Activated naive CD4-positive, alpha-beta T cell treated with anti-CD3 and anti-CD28 coated beads for 36 hours (primary cell): Measurements from ENCODE around the gene ZC3H12C. TPM values are rescaled to one million over a fixed set of nuclear protein-coding genes. Genes with fewer than 3 reads are reported as not detected.

Source experiments
- CTCF ChIA-PET: fragments of 350-600 bp; sonication (Branson Sonifier 250); formaldehyde crosslinking; loops from one replicate; lab custom pipeline; 2021; ENCODE audit warnings: antibody characterized with exemption; lab: Charles Lee
- DNase-seq: peaks from one replicate; pipeline ENCODE4 v3.0.0-alpha.2; 2020
- H3K27ac Mint-ChIP-seq: one replicate; pipeline ENCODE4 v1.8.0; 2021; ENCODE audit warnings: mild to moderate bottlenecking, mixed read lengths
- H3K27me3 Mint-ChIP-seq: one replicate; pipeline ENCODE4 v1.8.0; 2021; ENCODE audit warnings: low read depth, mixed read lengths
- H3K36me3 Mint-ChIP-seq: one replicate; pipeline ENCODE4 v1.8.0; 2021; ENCODE audit warnings: low read depth, mixed read lengths
- H3K4me1 Mint-ChIP-seq: one replicate; pipeline ENCODE4 v1.8.0; 2021; ENCODE audit warnings: low read depth, mixed read lengths
- H3K4me3 Mint-ChIP-seq: one replicate; pipeline ENCODE4 v1.8.0; 2021; ENCODE audit warnings: mild to moderate bottlenecking, moderate library complexity, mixed read lengths
- H3K9me3 Mint-ChIP-seq: one replicate; pipeline ENCODE4 v1.8.0; 2021; ENCODE audit warnings: mixed read lengths
- intact Hi-C: fragments of 100-400 bp; cut with micrococcal nuclease; formaldehyde crosslinking; loops from one replicate; pipeline ENCODE4 v1.15.1; 2023
- total RNA-seq, 2 experiments: library from RNA; stranded (reverse); gene quantifications; one replicate each; pipeline ENCODE4 v1.2.3, GENCODE V29; 2021

ZC3H12C gene
- total RNA-seq, 2 experiments from 2014 or later, result not detected

GRCh38 chr11:110165039-110165925 is 72.1 kb downstream of the ZC3H12C start:
- DNase-seq, result no peak
- Mint-ChIP-seq H3K9me3 (no peaks in the 10 kb centered on the region), H3K4me1 (no peaks in the 10 kb centered on the region), H3K36me3 (no peaks in the 10 kb centered on the region), H3K27ac (no peak overlapping the region), H3K4me3 (no peak overlapping the region), H3K27me3 (no peaks in the 10 kb centered on the region)
- CTCF ChIA-PET, result interaction anchor here (0.7 kb wide), 1 partner anchor 10 kb away, joined by 4 read pairs; no protein-coding TSS in a partner anchor
- intact Hi-C loops, result no loop called here

GRCh38 chr11:110168033-110168803 is 75.0 kb downstream of the ZC3H12C start:
- H3K4me3 Mint-ChIP-seq, result no peak overlapping the region
- no peaks in the 10 kb centered on the region for H3K9me3 Mint-ChIP-seq
- intact Hi-C loops, result no loop called here
- H3K36me3 Mint-ChIP-seq, result no peaks in the 10 kb centered on the region
- no peak overlapping the region for H3K27ac Mint-ChIP-seq
- CTCF ChIA-PET, result interaction anchor here (0.6 kb wide), 1 partner anchor 13 kb away, joined by 3 read pairs; no protein-coding TSS in a partner anchor
- no peak for DNase-seq
- no peaks in the 10 kb centered on the region for H3K4me1 Mint-ChIP-seq
- peaks cover 3% of the 10 kb centered on the region for H3K27me3 Mint-ChIP-seq

- H3K27me3 Mint-ChIP-seq, result peaks cover 4% of the 10 kb centered on the region
- intact Hi-C loops, result loop anchor here (5.0 kb wide), 1 partner anchor 222 kb away; no protein-coding TSS in a partner anchor
- H3K4me1 Mint-ChIP-seq, result peaks cover 6% of the 10 kb centered on the region
- no peak overlapping the region for H3K4me3 Mint-ChIP-seq
- no peak for DNase-seq
- H3K36me3 Mint-ChIP-seq, result no peaks in the 10 kb centered on the region
- CTCF ChIA-PET, result no interaction called here
- H3K9me3 Mint-ChIP-seq, result no peaks in the 10 kb centered on the region
- no peak overlapping the region for H3K27ac Mint-ChIP-seq
Measured at GRCh38 chr11:110169738-110170137, 76.5 kb downstream of the ZC3H12C start.

- no peak for DNase-seq
- no peak overlapping the region for H3K27ac Mint-ChIP-seq
- H3K4me1 Mint-ChIP-seq, result peaks cover 6% of the 10 kb centered on the region
- CTCF ChIA-PET, result interaction anchor here (1.0 to 1.5 kb wide), 3 partner anchors 29 to 205 kb away, joined by 3 read pairs; no protein-coding TSS in a partner anchor
- H3K27me3 Mint-ChIP-seq, result peaks cover 4% of the 10 kb centered on the region
- no peak overlapping the region for H3K4me3 Mint-ChIP-seq
- no peaks in the 10 kb centered on the region for H3K36me3 Mint-ChIP-seq
- no peaks in the 10 kb centered on the region for H3K9me3 Mint-ChIP-seq
- intact Hi-C loops, result loop anchor here (5.0 kb wide), 1 partner anchor 225 kb away; no protein-coding TSS in a partner anchor
Measured at GRCh38 chr11:110172468-110173065, 79.4 kb downstream of the ZC3H12C start.

- CTCF ChIA-PET, result interaction anchor here (0.6 to 1.6 kb wide), 12 partner anchors 8 to 313 kb away, joined by 3 to 7 read pairs (median 4); no protein-coding TSS in a partner anchor
- peaks cover 6% of the 10 kb centered on the region for H3K4me1 Mint-ChIP-seq
- no peaks in the 10 kb centered on the region for H3K9me3 Mint-ChIP-seq
- peaks cover 4% of the 10 kb centered on the region for H3K27me3 Mint-ChIP-seq
- H3K27ac Mint-ChIP-seq, result no peak overlapping the region
- H3K4me3 Mint-ChIP-seq, result no peak overlapping the region
- intact Hi-C loops, result loop anchor here (1.0 to 5.0 kb wide), 3 partner anchors 202 to 259 kb away; no protein-coding TSS in a partner anchor
- no peaks in the 10 kb centered on the region for H3K36me3 Mint-ChIP-seq
- DNase-seq, result peak; percentile 83
Measured at GRCh38 chr11:110173811-110174644, 80.8 kb downstream of the ZC3H12C start.

- intact Hi-C loops, result loop anchor here (1.0 to 5.0 kb wide), 3 partner anchors 202 to 259 kb away; no protein-coding TSS in a partner anchor
- H3K27ac Mint-ChIP-seq, result no peak overlapping the region
- no peak overlapping the region for H3K4me3 Mint-ChIP-seq
- CTCF ChIA-PET, result interaction anchor here (0.8 to 1.6 kb wide), 9 partner anchors 9 to 304 kb away, joined by 3 to 7 read pairs (median 4); no protein-coding TSS in a partner anchor
- peaks cover 4% of the 10 kb centered on the region for H3K27me3 Mint-ChIP-seq
- H3K36me3 Mint-ChIP-seq, result no peaks in the 10 kb centered on the region
- H3K9me3 Mint-ChIP-seq, result no peaks in the 10 kb centered on the region
- DNase-seq, result no peak
- H3K4me1 Mint-ChIP-seq, result peaks cover 6% of the 10 kb centered on the region
Measured at GRCh38 chr11:110174645-110175310, 81.6 kb downstream of the ZC3H12C start.

GRCh38 chr11:110176366-110177085 is 83.3 kb downstream of the ZC3H12C start:
- Mint-ChIP-seq H3K27me3 (peaks cover 4% of the 10 kb centered on the region), H3K27ac (no peak overlapping the region), H3K4me1 (peaks cover 6% of the 10 kb centered on the region), H3K9me3 (no peaks in the 10 kb centered on the region), H3K4me3 (no peak overlapping the region), H3K36me3 (no peaks in the 10 kb centered on the region)
- intact Hi-C loops, result no loop called here
- DNase-seq, result no peak
- CTCF ChIA-PET, result interaction anchor here (0.7 to 1.0 kb wide), 3 partner anchors 15 to 230 kb away, joined by 3 to 4 read pairs (median 3); no protein-coding TSS in a partner anchor

GRCh38 chr11:110177086-110177456 is 83.9 kb downstream of the ZC3H12C start:
- Mint-ChIP-seq H3K27me3 (peaks cover 4% of the 10 kb centered on the region), H3K4me3 (no peak overlapping the region), H3K27ac (no peak overlapping the region), H3K36me3 (no peaks in the 10 kb centered on the region), H3K9me3 (no peaks in the 10 kb centered on the region), H3K4me1 (peaks cover 6% of the 10 kb centered on the region)
- CTCF ChIA-PET, result interaction anchor here (0.6 to 1.4 kb wide), 4 partner anchors 15 to 1333 kb away, joined by 3 to 5 read pairs (median 3); no protein-coding TSS in a partner anchor
- intact Hi-C loops, result no loop called here
- DNase-seq, result no peak

- Mint-ChIP-seq H3K4me1 (peaks cover 2% of the 10 kb centered on the region), H3K9me3 (no peaks in the 10 kb centered on the region), H3K27ac (no peak overlapping the region), H3K27me3 (no peaks in the 10 kb centered on the region), H3K4me3 (no peak overlapping the region), H3K36me3 (no peaks in the 10 kb centered on the region)
- CTCF ChIA-PET, result no interaction called here
- DNase-seq, result no peak
- intact Hi-C loops, result no loop called here
Measured at GRCh38 chr11:110179064-110179463, 85.9 kb downstream of the ZC3H12C start.

- Mint-ChIP-seq H3K27ac (no peak overlapping the region), H3K9me3 (no peaks in the 10 kb centered on the region), H3K4me1 (no peaks in the 10 kb centered on the region), H3K36me3 (no peaks in the 10 kb centered on the region), H3K27me3 (no peaks in the 10 kb centered on the region), H3K4me3 (no peak overlapping the region)
- intact Hi-C loops, result no loop called here
- no peak for DNase-seq
- CTCF ChIA-PET, result no interaction called here
Measured at GRCh38 chr11:110182886-110183285, 89.7 kb downstream of the ZC3H12C start.
